Epithelial cell of proximal tubule (primary cell): ENCODE results near the gene STIM2. TPM values are rescaled to one million over a fixed set of nuclear protein-coding genes. Genes with fewer than 3 reads are reported as not detected.

Experiments
- DNase-seq: peaks from one replicate; pipeline ENCODE4 v3.0.0-alpha.2; 2011; ENCODE audit warnings: low read depth
- H3K4me3 ChIP-seq: 2 replicates; pipeline ENCODE4 v1.5.1; 2011; ENCODE audit warnings: low read depth, mild to moderate bottlenecking, low read length
- total RNA-seq: library from RNA; depleted of rRNA; stranded (reverse); fragments of >200 nt; gene quantifications from 2 replicates; pipeline ENCODE4 v1.2.3, GENCODE V29; 2015
- TF ChIP-seq, protein P1 (sequence below): conservative IDR thresholded peaks from 2 replicates; pipeline ENCODE4 v1.5.1; 2012; ENCODE audit warnings: low read depth, mild to moderate bottlenecking, low read length

The STIM2 gene
- total RNA-seq, 1 donor from 2014 or later, result 7.0 TPM

DNA sequence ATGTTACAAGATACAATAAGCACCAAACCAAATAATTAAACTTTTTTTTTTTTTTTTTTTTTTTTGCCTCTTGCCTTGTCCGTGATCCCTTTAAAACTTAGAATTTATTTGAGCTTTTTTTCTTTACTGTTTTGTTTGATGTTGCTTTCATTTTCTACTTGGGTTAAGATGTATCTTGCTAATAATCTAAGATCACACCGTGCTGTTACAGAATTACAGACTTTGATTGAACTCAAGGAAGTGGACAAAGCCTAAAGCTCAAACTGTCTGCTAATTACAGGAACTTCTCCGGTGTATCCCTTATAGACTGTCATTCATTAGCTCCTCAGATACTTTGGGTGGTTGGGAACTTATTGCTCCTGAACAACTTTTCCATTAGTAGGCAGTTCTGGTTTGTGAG is 26.5 kb downstream of the STIM2 start:
- DNase-seq, result no peak
- TF ChIP-seq, protein P1, sequence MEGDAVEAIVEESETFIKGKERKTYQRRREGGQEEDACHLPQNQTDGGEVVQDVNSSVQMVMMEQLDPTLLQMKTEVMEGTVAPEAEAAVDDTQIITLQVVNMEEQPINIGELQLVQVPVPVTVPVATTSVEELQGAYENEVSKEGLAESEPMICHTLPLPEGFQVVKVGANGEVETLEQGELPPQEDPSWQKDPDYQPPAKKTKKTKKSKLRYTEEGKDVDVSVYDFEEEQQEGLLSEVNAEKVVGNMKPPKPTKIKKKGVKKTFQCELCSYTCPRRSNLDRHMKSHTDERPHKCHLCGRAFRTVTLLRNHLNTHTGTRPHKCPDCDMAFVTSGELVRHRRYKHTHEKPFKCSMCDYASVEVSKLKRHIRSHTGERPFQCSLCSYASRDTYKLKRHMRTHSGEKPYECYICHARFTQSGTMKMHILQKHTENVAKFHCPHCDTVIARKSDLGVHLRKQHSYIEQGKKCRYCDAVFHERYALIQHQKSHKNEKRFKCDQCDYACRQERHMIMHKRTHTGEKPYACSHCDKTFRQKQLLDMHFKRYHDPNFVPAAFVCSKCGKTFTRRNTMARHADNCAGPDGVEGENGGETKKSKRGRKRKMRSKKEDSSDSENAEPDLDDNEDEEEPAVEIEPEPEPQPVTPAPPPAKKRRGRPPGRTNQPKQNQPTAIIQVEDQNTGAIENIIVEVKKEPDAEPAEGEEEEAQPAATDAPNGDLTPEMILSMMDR, result no peak
- no peak overlapping the region for H3K4me3 ChIP-seq

- TF ChIP-seq, protein P1, result no peak
- no peak overlapping the region for H3K4me3 ChIP-seq
- DNase-seq, result no peak
These were observed 27.2 kb downstream of the STIM2 start for GRCh38 chr4:26887809-26888208.

- TF ChIP-seq, protein P1, result no peak
- no peak for DNase-seq
- no peak overlapping the region for H3K4me3 ChIP-seq
These were observed 28.7 kb downstream of the STIM2 start for GRCh38 chr4:26889356-26889755.

DNA sequence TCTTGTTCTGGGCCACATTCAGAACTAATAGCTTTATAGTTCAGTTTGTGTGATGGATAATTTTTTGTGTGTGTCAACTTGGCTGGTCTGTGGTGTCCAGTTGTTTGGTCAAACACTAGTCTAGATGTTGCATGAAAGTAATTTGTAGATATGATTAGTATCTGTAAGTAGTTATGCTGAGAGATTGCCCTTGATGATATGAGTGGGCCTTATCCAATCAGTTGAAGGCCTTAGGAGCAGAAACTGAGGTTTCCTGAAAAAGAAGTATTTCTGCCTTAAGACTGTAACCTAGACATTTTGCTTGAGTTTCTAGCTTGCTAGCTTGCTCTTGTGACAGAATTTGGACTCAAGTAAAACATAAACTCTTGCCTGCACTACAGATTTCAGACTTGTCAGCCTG is 30.4 kb downstream of the STIM2 start:
- no peak overlapping the region for H3K4me3 ChIP-seq
- DNase-seq, result no peak
- TF ChIP-seq, protein P1, result no peak

- H3K4me3 ChIP-seq, result no peak overlapping the region
- DNase-seq, result no peak
- TF ChIP-seq, protein P1, result no peak
These were observed 31.2 kb downstream of the STIM2 start for GRCh38 chr4:26891867-26892266.

- DNase-seq, result no peak
- no peak overlapping the region for H3K4me3 ChIP-seq
These were observed 32.0 kb downstream of the STIM2 start for GRCh38 chr4:26892480-26893150.

More at GRCh38 chr4:26892480-26893150, 32.0 kb downstream of the STIM2 start:
- TF ChIP-seq, protein P1, result no peak
